Activated CD8-positive, alpha-beta memory T cell treated with anti-CD3 and anti-CD28 coated beads for 4 hours (primary cell): ENCODE measurements around the gene DDX42.
"Not testable (repeated sequence)": the region's sequence is repeated elsewhere in the genome, so short reads cannot be mapped to it uniquely, and the experiment has no call there.

Experiments used
- DNase-seq, 2 donors: peaks; one replicate each; pipeline ENCODE4 v3.0.0-alpha.2; 2020; ENCODE audit warnings: low read depth in 2 of 2

The DDX42 gene

DNA sequence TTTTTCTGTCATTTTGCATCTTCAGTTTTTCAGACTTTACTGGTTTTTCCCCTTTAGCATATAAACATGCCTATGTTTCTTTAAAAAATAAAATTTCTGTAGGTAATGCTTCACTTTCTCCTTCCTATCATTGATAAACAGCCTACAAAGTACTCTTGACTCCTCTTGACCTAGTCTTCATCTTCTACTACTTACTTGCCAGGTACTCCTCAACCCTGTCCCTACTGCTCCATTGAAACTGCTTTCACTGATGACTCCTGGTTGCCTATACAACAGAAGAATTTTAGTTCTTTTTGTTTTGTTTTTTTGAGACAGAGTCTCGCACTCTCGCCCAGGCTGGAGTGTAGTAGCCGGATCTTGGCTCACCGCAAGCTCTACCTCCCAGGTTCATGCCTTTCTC lies 7.0 kb downstream of the DDX42 start:
- no peak for DNase-seq

DNA sequence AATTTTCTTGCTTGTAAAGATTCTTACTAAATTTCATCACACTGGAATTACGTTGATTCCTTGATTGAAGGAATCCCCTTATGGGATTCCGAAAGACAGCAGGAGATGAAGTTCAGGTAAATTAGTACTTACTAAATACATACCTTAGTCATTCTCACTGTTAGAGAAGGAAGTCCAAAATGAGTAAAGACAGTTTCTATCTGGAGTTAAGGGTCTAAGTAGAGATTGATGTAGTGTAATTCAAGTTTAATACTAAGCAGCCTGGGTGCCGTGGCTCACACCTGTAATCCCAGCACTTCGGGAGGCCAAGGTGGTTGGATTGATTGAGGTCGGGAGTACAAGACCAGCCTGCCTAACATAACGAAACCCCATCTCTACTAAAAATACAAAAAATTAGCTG lies 9.6 kb downstream of the DDX42 start:
- no peak for DNase-seq

DNA sequence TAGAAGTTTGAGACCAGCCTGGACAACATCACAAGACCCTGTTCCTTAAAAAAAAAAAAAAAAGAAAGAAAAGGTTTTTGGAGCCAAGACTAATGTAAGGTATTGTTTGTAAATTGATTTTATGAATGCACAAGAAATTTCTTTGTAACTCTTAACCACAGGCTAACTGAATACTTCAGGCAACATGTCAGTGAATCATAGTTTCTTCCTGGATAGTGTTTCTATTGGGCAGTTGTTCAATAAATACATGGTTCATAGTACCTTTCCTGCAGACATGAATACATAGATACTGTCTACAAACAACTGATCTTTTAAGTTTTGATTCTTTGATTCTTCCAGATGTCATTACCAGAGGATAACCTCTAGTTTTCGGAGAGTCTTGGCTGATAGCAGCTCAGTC lies 11.6 kb downstream of the DDX42 start:
- no peak for DNase-seq

DNA sequence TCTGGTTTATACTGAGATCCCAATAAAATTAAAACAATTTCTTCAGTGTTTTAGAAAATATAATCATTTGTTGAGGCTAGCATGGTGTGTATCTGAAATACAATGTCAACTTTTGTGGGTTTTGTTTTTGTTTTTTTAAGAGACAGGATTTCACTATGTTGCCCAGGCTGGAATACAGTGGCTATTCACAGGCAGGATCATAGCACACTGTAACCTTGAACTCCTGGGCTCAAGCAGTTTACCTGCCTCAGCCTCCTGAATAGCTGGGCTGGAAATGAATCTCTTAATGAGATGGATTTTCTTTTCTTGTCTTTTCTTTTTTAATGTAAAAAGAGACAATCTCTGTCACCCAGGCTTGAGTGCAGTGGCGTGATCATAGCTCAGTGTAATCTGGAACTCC lies 12.1 kb downstream of the DDX42 start:
- no peak for DNase-seq

DNA sequence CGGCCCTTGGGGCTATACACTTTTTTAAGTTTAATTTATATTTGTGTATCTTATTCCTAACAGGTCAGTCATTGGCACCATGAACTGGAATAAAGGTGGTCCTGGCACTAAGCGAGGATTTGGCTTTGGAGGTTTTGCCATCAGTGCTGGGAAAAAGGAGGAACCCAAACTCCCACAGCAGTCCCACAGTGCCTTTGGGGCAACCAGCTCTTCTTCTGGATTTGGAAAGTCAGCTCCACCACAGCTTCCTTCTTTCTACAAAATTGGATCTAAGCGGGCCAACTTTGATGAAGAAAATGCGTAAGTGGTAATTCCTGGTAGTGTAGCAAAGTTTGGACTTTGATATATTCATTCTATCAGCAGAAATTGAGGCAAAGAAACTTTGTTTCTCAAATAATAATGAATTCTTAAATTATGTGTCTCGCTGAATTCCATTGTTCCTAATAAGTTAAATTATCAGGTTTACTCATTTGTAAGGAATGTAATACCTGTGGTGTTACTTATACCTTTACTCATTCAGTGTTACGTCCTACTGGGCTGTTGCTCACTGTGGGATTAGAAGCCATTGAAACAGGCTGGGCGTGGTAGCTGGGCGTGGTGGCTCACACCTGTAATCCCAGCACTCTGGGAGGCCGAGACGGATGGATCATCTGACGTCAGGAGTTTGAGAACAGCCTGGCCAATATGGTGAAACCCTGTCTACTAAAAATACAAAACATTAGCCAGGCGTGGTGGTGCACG lies 13.2 kb downstream of the DDX42 start:
- DNase-seq = no peak

DNA sequence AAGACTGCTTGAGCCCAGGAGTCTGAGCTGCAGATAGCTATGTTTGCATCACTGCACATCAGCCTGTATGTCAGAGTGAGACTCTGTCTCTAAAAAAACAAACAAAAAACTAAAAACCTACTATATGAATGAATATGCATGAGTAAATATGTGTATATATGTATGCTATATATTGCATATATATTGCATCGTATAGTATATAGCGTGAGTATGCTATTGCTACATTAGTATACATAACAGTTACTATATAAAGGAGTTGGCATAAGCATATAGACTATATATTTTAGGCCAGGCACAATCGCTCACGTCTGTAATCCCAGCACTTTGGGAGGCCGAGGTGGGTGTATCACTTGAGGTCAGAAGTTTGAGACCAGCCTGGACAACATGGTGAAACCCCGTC lies 16.1 kb downstream of the DDX42 start:
- no peak for DNase-seq

DNA sequence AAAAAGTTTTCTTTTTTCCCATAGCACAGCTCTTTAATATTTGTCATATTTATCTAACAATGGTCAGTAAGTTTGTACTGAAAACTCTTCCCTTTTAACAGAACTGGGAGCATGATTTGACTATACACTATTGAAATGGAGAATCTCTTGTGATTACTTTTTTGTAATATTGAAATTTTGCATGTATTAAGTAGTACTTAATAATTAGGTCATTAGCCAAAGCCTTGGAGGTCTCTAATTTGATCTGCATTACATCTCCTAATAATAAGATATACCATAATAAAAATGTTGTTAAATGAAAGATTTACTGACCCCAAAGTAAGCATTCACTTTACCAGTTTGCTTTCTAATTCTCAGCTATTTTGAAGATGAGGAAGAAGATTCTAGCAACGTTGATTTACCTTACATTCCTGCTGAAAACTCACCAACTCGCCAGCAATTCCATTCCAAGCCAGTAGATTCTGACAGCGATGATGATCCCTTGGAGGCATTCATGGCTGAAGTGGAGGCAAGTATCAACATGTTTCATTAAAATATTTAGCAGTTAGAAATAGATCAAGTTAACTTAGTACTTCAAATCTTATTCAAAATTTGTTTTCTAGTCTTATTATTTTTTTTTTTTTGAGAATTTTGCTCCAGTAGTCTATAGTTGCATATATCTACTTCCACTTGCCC lies 18.2 kb downstream of the DDX42 start:
- DNase-seq = no peak

DNA sequence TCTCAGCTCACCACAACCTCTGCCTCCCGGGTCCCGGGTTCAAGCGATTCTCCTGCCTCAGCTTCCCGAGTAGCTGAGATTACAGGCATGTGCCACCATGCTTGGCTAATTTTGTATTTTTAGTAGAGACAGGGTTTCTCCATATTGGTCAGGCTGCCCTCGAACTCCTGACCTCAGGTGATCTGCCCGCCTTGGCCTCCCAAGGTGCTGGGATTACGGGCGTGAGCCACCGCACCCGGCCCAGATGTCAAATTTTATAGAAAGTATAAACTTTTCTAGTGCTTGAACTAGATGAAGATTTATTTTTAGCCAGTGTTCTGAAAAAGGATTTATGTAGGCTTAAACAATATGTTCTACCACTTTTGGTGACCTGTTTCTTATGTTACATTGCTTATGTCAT lies 22.4 kb downstream of the DDX42 start:
- not testable (repeated sequence) for DNase-seq

DNA sequence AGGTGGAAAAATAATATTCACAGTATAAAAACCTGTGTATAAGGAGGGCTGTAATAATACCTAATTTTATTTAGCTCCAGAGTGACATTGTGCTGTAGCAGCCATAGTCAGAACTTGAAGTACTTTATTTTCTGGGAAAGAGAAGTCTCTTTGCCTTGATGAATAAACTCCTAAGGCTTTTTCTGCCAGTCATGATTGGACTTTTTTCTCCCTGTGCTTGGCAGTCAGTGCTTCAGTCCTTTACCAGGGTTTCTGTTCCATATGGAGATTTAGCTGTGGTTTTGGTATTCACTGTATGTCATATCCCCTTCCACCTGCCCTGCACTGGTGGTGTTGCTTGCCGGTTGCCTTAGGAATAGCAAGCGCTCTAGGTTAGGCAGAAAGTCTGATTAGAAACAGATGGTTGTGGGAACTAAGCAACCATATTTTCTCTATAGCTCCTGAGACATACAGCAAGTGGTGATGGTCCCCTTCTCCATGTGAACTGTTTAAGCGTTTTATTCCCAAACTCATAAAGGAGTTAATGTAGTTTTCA lies 24.7 kb downstream of the DDX42 start:
- no peak for DNase-seq

DNA sequence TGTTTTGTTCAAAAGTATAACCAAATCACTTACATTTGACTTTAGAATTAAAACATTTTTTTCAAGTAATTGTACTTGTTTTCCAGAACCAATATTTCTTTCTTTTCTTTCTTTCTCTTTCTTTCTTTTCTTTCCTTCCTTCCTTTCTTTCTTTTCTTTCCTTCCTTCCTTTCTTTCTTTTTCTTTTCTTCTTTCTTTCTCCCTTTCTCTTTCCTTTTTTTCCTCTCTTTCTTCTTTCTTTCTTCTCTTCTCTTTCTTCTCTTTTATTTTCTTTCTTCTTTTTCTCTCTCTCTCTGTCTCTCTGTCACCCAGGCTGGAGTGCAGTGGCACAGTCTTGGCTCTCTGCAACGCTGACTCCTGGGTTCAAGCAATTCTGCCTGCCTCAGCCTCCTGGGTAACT lies 26.8 kb downstream of the DDX42 start:
- no peak for DNase-seq

DNA sequence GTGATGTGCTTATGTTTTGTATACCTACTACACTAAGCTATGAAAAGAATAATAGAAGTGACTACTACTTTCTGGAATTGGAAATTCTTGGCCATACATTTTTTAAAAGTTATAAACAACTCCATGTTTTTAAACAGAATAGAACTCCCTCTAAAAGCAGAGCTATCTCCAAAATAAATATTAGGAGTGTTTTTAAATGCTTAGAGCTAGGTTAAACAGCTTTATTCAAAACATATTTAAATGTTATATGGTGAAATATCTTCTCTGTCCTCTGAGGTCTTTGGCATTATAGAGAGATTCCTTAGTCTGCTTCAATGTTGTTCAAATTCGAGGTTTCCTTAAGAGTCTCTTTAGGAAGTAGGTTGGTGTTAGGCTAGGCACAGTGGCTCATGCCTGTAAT lies 30.4 kb downstream of the DDX42 start:
- no peak for DNase-seq

DNA sequence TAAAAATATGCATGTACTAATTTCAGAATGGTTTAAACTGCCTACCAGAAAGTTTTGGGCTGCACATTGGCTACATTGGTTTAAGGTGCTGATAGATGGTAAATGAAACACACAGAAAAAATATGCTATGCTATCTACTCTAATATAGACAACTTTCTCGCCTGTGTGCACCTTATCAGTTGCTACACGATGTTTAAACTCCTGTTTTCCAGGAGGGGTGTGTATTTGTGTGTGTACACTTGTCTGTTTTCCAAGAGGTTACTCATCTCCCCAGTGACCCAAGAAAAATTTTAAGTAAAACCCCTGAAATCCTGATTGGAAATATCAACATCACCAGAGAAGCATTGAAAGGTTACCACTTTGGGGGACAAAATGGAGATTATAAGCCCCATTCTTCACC lies 31.6 kb downstream of the DDX42 start:
- DNase-seq = no peak

DNA sequence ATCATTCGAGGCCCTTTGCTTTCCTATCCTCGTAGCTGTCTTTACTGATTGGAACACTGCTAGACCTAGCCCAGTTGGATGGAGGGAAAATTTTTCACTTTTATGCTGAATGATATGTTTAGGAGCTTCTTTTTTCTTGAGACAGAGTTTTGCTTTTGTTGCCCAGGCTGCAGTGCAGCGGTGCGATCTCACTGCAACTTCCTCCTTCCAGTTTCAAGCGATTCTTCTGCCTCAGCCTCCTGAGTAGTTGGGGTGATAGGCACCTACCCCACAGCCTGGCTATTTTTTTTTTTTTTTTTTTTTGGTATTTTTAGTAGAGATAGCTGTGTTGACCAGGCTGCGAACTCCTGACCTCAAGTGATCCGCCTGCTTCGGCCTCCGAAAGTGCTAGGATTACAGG lies 36.0 kb downstream of the DDX42 start:
- no peak for DNase-seq

DNA sequence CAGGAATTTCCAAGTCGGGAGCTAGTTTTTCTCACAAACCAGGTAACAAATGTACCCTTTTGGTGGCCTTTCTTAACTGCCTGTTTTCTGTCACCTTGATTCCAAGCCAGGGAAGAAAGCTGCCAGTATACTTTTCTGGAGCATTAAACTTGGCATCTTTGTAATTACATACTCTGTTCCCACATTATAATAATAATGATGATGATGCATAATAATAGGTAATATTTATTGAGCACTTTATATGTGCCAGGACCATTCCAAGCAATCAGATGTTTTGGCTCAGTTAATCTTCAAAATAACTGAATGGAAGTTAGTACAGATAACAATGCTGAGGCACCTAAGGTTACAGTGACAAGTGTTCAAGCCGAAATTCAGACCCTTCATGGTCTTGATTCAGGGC lies 42.2 kb downstream of the DDX42 start:
- DNase-seq = no peak

DNA sequence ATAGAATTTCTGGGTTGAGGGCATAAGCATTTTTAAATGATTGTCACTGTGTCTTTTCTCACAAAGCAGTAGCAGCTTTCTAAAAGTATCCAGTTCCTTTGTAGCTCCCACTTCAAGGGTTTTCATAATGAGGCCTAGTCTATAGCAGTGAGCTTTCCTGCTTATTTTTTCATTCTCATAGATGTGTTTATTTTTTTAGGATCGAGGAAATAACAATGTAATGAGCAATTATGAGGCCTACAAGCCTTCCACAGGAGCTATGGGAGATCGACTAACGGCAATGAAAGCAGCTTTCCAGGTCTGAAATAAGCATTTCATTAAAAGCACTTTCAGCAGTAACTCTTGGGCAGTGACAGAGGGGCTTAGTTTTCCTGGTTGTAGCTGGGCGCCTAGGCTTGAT lies 42.7 kb downstream of the DDX42 start:
- DNase-seq = no peak

DNA sequence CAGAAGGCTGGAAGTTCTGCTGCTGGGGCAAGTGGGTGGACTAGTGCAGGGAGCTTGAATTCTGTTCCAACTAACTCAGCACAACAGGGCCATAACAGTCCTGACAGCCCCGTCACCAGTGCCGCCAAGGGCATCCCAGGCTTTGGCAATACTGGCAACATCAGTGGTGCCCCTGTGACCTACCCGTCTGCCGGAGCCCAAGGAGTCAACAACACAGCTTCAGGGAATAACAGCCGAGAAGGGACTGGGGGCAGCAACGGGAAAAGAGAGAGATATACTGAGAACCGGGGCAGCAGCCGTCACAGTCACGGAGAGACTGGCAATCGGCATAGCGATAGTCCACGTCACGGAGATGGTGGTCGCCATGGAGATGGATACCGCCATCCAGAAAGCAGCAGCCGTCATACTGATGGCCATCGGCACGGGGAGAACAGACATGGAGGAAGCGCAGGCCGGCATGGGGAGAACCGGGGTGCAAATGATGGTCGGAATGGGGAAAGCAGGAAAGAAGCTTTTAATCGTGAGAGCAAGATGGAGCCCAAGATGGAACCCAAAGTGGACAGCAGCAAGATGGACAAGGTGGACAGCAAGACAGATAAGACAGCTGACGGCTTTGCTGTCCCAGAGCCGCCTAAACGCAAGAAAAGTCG lies 43.9 kb downstream of the DDX42 start:
- DNase-seq = no peak

DNA sequence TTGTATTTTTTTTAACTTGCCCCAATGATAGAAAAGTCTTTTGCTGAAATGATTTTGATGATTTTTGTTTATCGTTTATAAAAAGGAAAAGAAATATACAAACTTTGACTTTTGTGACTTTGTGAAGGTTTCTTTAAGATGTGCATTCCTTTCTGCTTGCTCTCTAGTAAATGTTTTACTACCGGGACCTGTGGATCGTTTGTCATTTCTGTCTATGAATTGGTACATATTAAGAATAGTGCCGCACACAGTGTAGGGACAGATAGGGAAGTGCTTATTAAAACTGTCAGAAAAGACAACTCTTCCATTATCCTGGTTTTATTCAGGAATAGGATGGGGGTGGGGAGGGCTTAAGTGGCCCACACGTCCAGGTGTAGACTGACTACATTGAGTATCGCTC lies 45.2 kb downstream of the DDX42 start:
- DNase-seq = no peak

DNA sequence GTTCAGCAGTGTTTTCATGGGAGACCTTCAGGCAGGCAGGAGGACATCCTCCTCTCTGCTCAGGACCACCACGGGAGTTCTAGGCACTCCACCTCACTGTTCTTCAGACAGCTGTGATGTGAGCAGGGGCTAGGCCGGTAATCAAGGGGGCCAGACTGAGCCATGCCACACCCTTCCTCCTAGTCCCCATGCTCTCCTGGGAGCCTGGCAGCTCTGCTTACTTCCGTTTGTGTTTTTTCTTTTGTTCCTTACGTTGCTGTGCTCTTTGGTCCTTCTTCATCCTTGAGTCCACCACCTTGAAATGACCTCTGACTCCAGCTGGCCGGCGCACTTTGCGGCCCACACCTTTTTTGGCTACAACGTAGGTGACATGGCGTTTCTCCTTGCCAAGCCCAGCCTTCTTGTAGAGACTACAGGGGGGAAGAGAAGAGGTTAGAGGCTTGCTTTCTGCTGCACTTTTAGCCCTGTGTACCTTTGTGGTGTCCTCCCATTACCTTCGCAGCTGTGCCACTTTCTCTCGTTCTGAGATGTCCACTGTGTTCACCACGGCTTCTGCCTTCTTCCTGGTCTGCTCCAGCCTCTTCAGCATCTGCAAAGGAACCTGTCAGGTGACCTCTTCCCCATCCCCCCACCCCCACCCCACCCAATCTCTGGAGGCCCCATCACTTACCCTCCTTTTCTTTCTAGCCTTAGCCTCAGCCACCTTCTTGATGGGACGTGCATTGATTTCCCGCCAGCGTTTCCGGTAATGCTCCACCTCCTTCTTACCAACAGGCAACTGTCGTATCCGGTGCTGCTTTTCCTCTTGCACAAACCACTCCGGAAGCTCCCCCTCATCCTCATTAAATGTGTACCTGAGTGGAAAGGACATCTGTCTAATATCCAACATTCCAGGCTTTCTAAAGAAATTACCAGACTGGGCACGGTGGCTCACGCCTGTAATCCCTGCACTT lies 45.9 kb downstream of the DDX42 start:
- no peak for DNase-seq

DNA sequence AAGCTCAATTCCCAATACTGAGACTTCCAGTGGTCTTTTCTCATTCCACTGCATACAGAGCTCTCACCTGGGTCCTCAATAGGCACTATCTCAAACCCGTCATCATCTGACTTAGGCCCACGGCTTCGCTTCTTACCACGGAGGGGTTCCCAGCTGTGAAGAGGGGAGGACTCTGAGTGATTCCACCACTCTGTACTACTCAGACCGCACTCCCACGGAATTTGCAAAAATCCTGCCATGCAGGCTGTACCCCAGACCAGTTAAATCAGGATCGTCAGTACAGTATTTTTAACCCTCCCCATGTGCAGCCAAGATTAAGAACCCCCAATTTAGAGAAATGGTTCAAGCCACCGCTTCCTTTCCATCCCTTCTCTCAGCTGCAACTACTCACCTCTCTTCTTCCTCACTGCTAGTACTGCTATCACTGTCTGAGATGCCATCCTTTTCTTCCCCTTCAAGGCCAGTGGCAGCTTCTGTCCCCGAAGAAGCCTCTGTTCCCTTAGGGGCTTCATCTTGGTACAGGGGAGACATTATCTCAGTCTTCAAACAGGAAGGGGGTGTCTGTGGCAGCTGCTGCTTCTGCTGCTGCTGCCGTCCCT lies 47.1 kb downstream of the DDX42 start:
- no peak for DNase-seq

DNA sequence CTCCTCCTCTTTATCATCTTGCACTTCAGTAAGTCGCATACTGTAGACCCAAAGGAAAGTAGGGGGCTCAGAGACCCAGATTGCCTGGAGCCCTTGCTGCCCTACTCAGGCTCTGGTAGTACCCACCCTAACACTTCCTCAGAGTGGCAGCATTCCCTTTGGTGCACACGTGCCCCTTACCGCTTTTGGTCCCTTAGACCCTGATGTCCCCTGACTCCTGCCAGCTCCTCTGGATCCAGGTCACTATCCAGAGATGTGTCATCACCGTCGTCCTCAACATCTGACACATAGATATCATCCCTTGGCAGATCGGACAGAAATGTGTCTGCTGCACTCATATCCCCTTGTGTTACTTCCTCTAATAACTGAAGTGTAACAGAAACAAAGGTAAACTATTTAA lies 47.8 kb downstream of the DDX42 start:
- no peak for DNase-seq

DNA sequence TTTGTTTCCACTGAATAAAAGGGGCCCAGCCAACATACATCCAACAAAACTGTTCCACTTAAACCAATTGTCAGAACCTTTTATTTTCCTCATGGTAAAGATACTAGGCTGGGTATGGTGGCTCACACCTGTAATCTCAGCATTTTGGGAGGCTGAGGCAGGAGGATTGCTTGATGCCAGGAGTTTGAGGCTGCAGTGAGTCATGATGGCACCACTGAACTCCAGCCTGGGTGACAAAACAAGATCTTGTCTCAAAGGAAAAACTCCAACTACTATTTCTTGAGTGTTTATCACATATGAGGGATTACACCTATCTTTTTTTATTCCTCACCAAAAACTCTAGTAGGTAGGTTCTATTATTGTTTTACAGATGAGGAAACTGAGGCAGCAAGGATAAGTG lies 48.6 kb downstream of the DDX42 start:
- DNase-seq = no peak
